Lung microvascular endothelial cell (primary cell): ENCODE results near the gene CHIC2. TPM values are rescaled to one million over a fixed set of nuclear protein-coding genes. Genes with fewer than 3 reads are reported as not detected.

Source experiments
- DNase-seq, 2 donors: peaks; one replicate each; pipeline versions ENCODE4 v3.0.0 to v3.0.0-alpha.2; 2010; ENCODE audit warnings: low read depth in 2 of 2
- total RNA-seq: library from RNA; depleted of rRNA; stranded (reverse); fragments of >200 nt; gene quantifications from 2 replicates; pipeline ENCODE4 v1.2.1, GENCODE V29; 2014

CHIC2 gene
- total RNA-seq, 1 donor from 2014 or later, result 95.0 TPM

DNA sequence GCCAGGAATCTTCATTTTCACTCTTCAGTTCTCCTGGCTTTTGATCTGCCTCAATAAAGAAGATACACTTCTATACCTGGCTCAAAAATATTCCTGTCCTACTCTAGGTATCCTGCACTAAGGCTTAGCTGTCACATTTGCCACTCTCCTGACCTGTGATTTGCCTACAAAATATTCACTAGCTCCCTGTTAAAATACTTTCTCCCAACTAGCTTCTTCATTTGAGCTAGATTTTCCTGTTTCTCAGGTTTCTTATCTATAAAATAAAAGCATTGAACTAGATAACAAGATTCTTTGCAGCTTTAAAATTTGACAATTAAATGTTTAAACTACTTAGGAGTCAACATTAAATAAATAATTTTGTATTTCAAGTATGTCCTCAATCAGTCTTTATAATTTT is 53.2 kb downstream of the CHIC2 start:
- DNase-seq, result no peak

DNA sequence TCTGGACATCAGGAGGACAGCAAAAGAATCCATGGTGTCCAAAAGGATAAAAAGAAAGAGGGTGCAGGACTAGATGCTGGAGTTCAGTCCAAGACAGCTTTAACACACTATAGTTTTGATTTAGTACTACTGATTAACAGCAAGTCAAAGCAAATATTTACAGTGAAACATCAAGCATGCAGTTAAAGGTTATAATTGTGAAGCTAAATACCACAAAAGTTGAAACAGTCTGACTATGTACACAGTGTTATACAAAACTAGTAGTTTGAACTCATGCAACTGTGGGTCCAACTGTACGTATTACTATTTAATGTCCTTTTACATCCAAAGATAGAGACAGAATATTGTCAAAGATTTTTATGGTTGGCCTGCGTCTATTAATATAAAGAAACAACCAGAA is 57.6 kb downstream of the CHIC2 start:
- DNase-seq, result no peak

DNA sequence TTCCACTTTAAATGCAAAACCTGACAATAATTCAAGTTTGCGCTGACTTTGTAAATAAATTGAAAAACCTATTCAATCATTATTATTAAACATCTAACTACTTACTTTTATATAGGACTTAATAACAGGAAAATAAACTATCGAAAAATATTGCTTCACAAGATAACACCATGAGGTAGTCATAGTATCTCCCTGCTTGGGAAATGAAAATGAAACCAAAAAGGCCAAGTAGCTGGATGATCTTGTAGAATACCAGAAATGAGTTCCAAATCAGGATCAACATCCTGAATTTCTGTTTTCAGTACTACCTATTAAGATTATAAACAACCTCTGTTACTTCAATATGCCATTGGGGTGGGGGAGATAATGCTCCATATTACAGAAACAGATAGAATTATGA is 58.9 kb downstream of the CHIC2 start:
- DNase-seq, result peak; percentile 35 to 69

DNA sequence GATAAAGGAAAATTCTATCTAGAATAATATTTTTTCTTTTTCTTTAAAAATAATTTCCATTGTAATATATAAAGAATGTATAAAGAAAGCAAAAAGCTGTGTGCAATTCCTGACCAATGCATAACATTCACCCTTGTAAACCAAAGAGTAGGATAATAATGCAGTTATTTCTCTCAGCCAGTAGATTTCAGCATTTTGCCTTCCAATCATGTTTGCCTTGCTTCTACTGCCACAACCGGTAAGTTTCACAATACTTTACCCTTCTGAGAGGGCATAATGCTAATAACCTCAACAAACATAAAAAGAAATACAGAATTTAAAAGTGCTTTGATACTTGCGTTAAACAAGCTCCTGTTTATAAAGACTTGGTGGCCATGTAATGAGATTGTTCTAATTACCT is 59.9 kb downstream of the CHIC2 start:
- no peak for DNase-seq

DNA sequence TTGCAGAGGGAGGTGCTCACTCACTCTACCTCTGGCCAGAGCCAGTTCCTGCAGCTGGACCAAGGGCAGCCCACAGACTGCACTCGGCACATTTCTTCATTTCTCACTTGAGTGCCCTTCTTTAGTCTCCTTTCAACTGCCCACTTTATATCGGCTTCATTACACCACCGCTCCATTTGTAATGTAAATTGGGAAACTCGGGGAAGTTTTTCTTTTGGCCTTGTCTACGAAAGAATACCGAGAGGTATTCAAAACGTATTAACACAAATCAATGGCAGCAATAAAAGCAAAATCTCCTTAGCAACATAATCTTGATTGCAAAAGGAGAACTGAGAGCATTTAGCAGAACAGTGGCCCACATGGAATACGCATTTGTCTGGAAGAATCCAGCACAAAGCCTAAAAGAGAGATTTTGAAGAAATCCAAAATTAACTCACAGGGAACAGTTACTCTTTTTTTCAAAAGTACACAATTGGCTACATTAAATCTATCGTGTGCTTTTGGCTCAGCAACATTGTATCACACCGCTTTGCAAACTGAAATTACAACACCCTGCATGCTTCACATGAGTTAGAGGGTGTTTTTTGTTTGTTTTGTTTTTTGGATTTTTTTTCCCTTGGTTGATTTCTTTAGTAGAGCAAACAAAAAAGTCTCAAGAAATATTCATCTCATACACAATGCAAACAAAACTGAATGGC is 62.6 kb downstream of the CHIC2 start:
- no peak for DNase-seq

DNA sequence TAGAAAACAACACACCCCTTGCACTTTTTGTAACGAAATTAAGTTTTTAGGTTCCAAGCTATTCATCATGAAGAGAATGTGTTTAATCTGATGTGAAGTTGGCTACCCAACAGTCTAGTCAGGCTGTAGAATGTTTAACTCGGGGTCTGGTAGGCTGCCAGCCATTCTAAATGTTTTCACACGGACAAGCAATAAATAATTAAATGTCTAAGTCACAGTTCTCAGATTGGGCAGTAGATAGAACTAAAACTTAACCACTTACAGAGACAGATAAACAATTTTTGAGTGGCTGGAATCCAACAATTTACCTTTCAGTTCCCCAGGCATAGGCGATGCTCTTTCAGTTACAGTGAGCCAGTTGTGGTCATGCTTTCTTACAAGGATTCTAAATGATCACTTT is 66.5 kb downstream of the CHIC2 start:
- peak; percentile 15 to 64 for DNase-seq

DNA sequence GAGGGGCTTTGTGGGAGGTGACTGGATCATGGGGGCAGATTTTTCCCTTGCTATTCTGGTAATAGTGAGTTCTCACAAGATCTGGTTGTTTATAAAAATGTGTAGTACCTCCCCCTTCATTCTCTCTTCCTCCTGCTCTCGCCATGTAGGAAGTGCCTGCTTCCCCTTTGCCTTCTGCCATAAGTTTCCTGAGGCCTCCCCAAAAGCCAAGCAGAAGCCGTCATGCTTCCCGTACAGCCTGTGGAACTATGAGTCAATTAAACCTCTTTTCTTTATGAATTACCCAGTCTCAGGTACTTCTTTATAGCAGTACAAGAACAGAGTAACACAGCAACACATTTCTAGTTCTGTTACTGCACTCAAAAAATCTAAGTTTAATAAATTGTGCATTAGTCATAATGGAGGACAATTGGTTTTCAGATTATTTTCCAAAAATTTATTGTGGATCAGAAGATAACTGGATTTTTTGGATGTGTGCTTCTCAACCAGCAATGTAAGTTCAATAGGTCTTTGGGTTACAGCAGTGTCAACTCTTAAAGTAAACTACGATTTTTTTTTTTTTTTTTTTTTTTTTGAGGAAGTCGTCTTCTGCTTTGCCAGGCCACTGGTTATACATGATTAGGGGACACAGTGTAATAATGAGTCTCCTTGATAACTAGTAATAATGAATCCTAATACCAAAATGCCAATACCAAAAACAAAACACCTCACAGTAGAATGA is 69.9 kb downstream of the CHIC2 start:
- peak; percentile 93 to 96 for DNase-seq

DNA sequence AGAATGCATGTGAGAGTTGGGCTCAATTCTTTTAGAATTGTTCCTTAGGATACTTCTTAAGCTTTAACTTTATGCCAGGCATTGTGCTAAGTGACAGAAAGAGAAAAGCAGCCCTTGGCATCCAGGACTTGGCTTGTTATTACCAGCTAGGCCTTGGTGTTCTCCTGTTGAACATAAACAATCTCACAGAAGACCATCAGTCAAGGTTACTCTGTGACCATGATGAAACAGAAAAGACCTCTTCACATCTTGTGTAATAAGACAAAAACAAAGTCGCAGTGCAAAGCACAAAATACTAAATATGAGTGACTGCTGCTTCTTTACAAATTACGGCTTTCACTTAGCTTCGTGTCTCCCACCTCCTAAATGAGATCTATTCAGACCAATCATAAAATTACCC is 71.6 kb downstream of the CHIC2 start:
- DNase-seq, result no peak

DNA sequence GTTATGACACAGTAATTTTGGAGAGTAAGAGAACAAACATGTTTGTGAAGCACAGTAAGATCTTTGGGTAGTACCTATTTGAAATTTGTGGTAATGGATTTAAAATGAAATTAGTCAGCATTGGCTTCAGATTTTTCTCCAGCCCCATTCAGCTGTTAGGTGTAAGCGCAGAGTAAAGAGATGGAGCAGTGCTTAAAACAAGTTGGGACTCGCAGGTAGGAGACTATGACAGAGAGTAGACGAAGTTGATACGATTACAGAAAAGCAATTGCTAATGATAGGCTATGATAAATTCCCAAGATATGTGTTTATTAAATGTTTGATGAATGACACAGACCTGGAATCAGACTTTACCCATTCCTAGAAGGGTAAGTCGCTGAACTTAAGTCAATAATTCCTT is 72.6 kb downstream of the CHIC2 start:
- no peak for DNase-seq

DNA sequence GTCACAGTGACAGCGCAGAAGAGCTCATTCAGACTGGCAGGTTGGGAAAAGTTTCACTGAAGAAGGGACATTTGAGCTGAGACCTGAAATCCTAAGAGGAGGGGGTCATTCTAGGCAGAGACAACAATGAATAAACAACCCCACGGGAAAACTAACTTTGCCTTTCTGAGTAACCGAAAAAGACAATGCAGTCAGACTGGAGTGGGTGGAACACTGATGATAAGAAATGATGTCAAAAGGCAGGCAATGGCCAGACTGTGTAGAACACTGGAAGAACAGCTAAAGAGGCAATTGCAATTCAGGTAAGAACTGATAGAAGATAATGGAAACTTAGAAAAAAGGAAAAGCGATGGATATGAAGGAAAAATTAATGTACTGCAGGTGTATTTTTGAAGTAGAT is 73.8 kb downstream of the CHIC2 start:
- DNase-seq, result no peak

DNA sequence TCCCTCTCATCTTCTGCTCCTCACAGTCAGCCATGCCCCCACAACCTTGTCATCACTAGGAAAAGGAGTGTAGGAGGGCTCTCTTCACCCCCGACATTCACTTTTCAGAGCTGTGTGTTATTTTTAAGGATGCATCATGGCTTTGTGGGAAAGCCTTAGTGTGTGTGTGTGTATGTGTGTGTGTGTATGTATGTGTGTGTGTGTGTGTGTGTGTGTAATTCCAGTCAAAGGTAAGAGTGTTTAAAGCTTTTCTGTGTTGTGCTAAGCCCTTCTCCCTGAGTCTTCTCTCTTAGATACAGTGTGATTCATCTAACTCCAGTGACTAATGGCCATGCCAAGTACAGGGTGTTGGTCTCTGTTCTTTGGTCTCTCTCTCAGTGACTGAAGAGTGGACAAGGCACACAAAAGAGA is 76.6 kb downstream of the CHIC2 start:
- DNase-seq, result peak in 1 of 2 donors; percentile 54

DNA sequence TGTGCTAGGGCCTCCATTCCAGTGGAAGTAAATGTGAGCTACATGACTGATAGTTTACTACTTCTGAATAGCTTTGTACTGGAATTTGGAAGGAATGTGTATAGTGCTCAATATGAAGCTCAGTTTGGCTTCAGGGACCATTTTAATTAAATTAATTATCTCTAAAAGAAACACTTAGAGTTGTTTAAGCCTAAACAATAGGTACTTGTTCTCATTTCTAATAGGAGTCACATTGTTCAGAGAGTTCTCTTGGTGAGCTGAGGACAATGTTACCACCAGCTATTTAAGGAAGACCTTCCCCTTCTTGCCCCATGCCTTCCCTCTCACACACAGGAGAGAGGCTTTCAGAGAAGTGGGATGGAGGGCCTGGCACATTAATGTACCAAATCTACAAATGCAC is 78.3 kb downstream of the CHIC2 start:
- no peak for DNase-seq

DNA sequence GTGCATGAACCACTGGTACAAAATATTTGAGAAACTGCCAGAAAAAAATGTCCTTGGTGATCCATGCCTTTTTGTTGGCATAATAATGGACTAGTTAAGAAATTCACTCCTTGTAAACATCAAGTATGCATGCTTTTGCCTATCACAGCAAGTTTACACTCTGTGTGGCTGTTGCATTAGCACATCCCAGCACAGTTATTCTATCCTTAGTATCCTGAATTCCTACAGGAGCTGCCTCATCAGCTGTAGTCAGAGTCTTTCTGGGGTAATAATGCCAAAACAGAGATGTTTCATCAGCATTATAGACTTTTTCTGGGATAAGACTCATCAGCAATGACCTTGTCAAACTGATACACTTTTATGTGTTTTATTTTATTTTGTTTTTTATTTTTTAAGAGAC is 82.8 kb downstream of the CHIC2 start:
- no peak for DNase-seq

DNA sequence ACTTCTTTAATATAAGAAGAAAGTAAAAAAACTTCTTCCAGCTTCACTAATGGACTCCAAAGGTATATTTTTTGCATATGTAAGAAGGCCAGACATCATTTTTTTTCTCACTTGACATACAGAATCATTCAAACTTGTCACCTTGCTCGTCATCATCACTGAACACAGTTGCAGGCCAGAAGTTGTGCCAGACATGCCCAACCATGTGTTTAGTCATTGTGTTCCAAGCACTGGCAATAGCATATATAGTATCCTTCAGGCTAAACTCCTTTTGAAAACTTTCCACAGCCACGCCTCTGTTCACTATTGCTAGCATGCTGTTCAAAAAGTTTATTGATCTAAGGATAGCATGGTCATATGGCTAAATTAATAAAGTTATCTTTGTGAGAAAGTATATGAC is 83.3 kb downstream of the CHIC2 start:
- no peak for DNase-seq

DNA sequence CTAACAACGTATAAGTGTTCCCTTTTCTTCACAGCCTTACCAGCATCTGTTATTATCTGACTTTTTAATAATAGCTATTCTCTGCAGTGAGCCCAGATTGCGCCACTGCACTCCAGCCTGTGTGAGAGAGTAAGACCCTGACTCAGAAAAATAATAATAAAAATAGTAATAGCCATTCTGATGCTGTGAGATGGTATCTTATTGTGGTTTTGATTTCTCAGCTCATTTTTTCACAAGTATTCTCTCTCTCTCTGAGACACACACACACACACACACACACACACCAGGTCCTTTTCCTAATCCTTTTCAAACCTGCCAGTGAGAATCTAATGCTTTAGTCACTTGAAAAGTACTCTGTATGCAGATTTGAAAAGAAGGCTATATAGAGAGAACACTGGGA is 89.8 kb downstream of the CHIC2 start:
- no peak for DNase-seq

DNA sequence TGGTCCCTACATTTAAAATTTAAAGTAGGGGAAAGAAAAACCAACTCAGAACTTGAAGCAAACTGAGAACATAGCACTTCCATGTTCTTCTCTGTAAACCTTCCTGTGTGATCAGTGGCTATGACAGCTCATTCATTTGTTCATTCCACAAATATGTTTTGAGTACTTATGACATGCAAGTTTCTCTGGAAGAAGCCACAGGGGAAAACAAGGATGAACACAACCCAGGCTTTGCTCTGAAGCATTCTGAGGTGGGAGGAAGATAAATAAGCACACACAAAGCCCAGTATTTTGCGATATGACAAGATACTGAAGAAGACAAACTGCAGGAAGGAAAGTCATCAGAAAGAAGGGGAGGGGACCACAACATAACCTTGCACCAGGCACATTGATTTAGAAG is 96.4 kb downstream of the CHIC2 start:
- DNase-seq, result no peak

DNA sequence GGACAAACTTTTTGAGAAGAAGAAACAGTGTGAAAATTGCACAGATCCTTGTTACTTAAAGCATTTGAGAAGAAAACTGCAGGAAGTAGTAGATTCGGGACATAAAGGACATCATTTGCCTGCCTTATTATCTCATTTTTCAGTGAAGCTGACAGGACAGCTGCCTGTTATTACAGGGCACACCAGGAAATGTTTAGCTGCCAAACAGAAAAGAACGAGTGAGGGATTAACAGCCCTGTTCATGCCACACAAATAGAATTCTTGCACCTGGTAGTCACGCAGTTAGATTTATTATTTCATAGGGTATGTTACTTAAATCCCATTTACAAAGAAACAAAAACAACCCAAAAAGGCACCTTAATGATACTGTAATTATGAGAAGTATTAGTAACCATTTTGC is 100.6 kb downstream of the CHIC2 start:
- DNase-seq, result peak in 1 of 2 donors; percentile 70

DNA sequence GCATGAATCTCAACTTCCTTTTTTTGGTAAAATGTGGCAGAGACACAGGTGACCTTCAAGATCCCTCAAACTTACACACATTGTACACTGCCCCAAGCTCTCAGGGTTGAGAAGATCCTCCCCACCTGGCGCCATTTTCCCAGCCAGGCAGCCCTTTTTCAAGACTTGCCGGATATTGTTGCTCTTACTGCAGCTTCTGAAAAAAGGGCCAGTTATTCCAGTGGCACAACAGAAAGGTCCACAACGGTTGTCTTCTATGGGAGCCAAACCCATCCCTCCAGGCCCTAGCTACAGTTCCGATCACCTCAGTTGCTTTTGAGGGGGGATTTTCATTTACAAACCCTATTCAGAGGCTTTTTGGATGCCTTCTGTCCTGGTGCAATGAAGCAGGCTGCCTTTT is 101.1 kb downstream of the CHIC2 start:
- no peak for DNase-seq

DNA sequence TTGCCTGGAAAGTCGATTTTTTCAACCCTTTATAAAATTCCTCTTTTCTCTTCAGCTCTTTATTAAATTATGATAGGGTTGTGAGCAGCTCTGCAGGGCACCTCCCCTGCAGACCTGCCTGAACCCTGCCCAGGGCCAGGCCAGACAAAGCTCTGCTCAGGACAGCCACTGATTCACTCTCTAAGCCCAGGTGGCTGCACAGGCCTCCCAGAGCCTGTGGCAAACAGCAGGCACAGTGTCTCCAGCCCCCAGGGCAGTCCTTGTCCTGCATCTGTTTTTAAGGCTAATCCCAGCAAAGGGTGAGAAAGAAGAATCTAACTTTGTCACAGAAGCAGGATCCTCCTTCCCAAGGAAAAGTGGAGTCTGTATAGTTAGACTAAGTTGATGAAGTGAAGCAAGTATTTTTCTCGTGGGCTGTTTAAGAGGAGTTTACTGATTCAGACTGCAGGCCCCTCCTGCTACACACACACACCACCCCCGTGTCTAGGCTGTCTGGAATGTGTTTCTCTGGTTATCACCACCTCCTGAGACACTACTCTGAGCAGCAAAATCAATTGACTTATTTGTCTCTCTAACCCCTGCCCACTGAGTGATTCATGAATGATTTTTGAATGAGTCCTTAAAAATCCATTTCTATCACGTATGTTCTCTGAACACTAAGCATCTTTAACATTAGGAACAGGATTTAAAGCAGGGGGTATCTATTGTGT is 101.7 kb downstream of the CHIC2 start:
- no peak for DNase-seq

DNA sequence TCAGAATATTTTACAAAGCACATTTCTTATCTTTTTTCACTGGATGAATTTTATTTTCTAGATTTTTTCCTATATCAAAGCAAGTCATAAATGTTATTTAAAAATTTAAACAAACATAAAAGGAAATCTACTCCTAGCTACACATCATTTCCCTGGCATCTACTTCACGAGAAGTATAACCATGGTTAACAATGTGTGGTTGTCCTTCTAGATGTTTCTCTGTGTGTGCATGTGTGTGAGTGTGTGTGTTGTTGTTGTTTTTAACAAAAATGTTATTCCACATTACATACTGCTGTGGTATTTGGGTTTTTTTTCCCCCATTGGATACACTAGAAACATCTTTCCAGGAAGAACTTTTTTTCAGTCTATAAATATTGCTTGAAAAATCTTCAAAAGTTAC is 103.1 kb downstream of the CHIC2 start:
- no peak for DNase-seq

DNA sequence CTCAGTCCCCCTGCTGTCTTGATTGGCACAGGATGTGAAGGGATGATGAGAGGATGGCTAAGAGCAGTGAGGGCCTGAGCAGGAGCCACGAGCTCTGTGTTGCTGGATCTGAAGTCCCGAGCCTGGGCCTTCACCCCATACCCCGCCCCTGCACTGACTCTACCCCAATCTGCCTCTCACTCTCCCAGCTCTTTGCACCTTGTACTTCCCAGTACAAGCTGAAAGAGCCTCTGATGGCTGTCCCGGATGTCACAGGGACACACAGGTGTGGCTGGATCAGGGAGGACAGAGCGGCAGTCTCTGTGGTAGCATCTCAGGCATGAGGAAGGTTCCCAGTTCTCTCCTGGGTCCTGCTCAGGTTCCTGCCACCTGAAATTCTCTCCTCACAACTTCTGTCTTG is 103.6 kb downstream of the CHIC2 start:
- DNase-seq, result no peak
